Measurements from ENCODE around the gene DCLK1.
A peak's percentile ranks its signal among the peaks of the same experiment; 100 is the strongest.

Gene DCLK1

DNA sequence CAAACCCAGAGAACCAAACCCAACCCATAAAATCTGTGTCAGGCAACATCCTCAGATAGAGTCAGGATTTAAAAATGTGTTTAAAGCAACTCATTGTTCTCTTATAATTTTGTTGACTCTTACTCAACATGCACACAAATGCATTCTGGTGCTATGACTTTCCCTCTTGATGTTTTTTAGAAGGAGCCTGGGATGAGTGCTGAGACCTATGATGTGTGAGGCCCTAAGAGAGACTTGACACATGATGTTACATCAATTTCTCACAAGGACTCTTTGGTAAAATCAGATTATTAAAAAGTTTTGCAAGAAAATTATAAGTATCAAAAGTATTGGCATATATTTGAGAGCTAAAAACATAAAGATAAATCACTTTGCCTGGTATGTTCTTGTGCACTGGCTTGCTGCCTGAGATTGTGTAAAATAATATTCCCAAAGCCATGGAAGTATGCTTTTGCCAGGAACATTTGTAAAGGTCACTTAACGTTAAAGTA lies 173.9 kb downstream of the DCLK1 start:
- no peak overlapping the region for H2AFZ ChIP-seq (ENCODE audit: low read depth, low read length)
- H3K4me1 ChIP-seq (ENCODE audit: insufficient read depth, low read length) = peaks cover 13% of the 10 kb centered on the region
- no peaks in the 10 kb centered on the region for H3K27me3 ChIP-seq (ENCODE audit: insufficient read depth, low read length)
- no peaks in the 10 kb centered on the region for H3K9me3 ChIP-seq (ENCODE audit: low read length)
- no peaks in the 10 kb centered on the region for H3K36me3 ChIP-seq (ENCODE audit: insufficient read depth, low read length)
- H3K4me3 ChIP-seq (ENCODE audit: low read length) = no peak overlapping the region

DNA sequence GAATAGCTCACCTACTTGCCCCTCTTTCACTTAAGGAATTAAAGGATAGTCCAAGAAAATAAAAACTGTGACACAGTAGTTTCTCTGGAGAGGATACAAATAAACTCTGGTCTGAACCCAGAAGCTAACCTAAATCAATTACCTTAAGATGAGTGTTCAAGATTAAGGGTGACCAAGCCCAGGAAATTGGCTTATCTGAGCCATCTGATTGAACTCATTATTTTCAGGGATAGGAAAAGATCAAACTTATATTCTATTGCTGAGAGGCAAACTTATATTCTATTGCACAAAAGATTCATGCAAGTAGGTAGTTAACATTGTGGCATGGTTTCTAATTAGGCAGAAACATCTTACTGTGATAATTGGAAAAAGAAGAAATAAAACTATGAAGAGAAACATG lies 175.1 kb downstream of the DCLK1 start:
- Histone ChIP-seq H3K36me3 (ENCODE audit: insufficient read depth, low read length) (no peaks in the 10 kb centered on the region), H2AFZ (ENCODE audit: low read depth, low read length) (no peak overlapping the region), H3K4me3 (ENCODE audit: low read length) (no peak overlapping the region), H3K4me1 (ENCODE audit: insufficient read depth, low read length) (peaks cover 13% of the 10 kb centered on the region), H3K9me3 (ENCODE audit: low read length) (no peaks in the 10 kb centered on the region), H3K27me3 (ENCODE audit: insufficient read depth, low read length) (no peaks in the 10 kb centered on the region)

DNA sequence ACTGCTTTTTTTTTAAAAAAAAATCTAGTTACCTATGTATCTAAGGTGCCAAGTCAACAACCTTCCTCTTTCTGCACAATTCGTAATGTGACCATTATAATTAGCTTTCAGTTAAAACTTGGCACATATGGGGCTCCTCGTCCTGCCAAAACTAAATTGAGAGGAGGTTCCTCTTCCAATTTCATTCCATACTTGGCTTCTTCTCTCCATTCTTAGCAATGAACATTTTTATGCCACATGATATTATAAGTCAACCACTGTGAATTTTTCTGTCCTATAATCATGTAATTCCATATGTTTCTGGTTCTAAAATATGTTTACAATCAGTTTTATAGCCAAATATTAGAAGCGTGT lies 177.0 kb downstream of the DCLK1 start:
- no peaks in the 10 kb centered on the region for H3K27me3 ChIP-seq (ENCODE audit: insufficient read depth, low read length)
- no peak overlapping the region for H3K4me3 ChIP-seq (ENCODE audit: low read length)
- no peaks in the 10 kb centered on the region for H3K9me3 ChIP-seq (ENCODE audit: low read length)
- no peaks in the 10 kb centered on the region for H3K36me3 ChIP-seq (ENCODE audit: insufficient read depth, low read length)
- no peak overlapping the region for H2AFZ ChIP-seq (ENCODE audit: low read depth, low read length)
- peaks cover 18% of the 10 kb centered on the region for H3K4me1 ChIP-seq (ENCODE audit: insufficient read depth, low read length)

GRCh38 chr13:35953537-35954206 lies 177.5 kb downstream of the DCLK1 start:
- H2AFZ ChIP-seq (ENCODE audit: low read depth, low read length) = no peak overlapping the region
- peak overlapping the region; percentile 37 for H3K4me3 ChIP-seq (ENCODE audit: low read length)
- no peaks in the 10 kb centered on the region for H3K9me3 ChIP-seq (ENCODE audit: low read length)
- no peaks in the 10 kb centered on the region for H3K27me3 ChIP-seq (ENCODE audit: insufficient read depth, low read length)
- H3K36me3 ChIP-seq (ENCODE audit: insufficient read depth, low read length) = no peaks in the 10 kb centered on the region
- H3K4me1 ChIP-seq (ENCODE audit: insufficient read depth, low read length) = peaks cover 18% of the 10 kb centered on the region

- Histone ChIP-seq H3K4me3 (ENCODE audit: low read length) (no peak overlapping the region), H3K9me3 (ENCODE audit: low read length) (peaks cover 4% of the 10 kb centered on the region), H2AFZ (ENCODE audit: low read depth, low read length) (no peak overlapping the region), H3K4me1 (ENCODE audit: insufficient read depth, low read length) (peaks cover 5% of the 10 kb centered on the region), H3K36me3 (ENCODE audit: insufficient read depth, low read length) (no peaks in the 10 kb centered on the region), H3K27me3 (ENCODE audit: insufficient read depth, low read length) (no peaks in the 10 kb centered on the region)
Observed at GRCh38 chr13:35947315-35947714, 183.9 kb downstream of the DCLK1 start.

- Histone ChIP-seq H3K4me3 (ENCODE audit: low read length) (no peak overlapping the region), H2AFZ (ENCODE audit: low read depth, low read length) (no peak overlapping the region), H3K4me1 (ENCODE audit: insufficient read depth, low read length) (peaks cover under 1% of the 10 kb centered on the region), H3K36me3 (ENCODE audit: insufficient read depth, low read length) (no peaks in the 10 kb centered on the region), H3K9me3 (ENCODE audit: low read length) (peaks cover 4% of the 10 kb centered on the region), H3K27me3 (ENCODE audit: insufficient read depth, low read length) (no peaks in the 10 kb centered on the region)
Observed at GRCh38 chr13:35945368-35945767, 185.8 kb downstream of the DCLK1 start.

- peaks cover 4% of the 10 kb centered on the region for H3K9me3 ChIP-seq (ENCODE audit: low read length)
- H3K4me3 ChIP-seq (ENCODE audit: low read length) = no peak overlapping the region
- no peaks in the 10 kb centered on the region for H3K27me3 ChIP-seq (ENCODE audit: insufficient read depth, low read length)
- no peaks in the 10 kb centered on the region for H3K4me1 ChIP-seq (ENCODE audit: insufficient read depth, low read length)
- H2AFZ ChIP-seq (ENCODE audit: low read depth, low read length) = no peak overlapping the region
- H3K36me3 ChIP-seq (ENCODE audit: insufficient read depth, low read length) = no peaks in the 10 kb centered on the region
Observed at GRCh38 chr13:35941374-35941773, 189.8 kb downstream of the DCLK1 start.

DNA sequence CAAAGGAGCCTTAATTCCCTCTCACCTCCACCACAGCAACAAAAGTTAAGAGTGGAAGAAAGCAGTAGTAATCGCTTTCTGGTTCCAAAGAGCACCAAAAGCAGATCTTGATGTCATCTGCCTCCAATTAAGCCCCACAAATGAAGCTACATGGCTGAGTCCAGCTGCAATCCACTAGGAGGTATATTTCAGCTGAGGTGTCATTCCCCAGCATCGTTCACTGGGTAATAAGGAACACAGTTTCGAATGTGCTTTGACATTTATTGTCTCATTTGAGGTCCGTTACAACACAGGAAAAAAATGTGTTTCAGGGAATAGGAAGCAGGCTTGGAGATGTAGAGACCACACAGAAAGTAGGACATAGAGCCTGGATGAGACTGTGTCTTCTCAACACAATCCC lies 190.4 kb downstream of the DCLK1 start:
- Histone ChIP-seq H3K9me3 (ENCODE audit: low read length) (peaks cover 4% of the 10 kb centered on the region), H3K36me3 (ENCODE audit: insufficient read depth, low read length) (no peaks in the 10 kb centered on the region), H3K4me1 (ENCODE audit: insufficient read depth, low read length) (no peaks in the 10 kb centered on the region), H3K4me3 (ENCODE audit: low read length) (no peak overlapping the region), H2AFZ (ENCODE audit: low read depth, low read length) (no peak overlapping the region), H3K27me3 (ENCODE audit: insufficient read depth, low read length) (no peaks in the 10 kb centered on the region)

- Histone ChIP-seq H3K36me3 (ENCODE audit: insufficient read depth, low read length) (peaks cover 8% of the 10 kb centered on the region), H3K4me1 (ENCODE audit: insufficient read depth, low read length) (no peaks in the 10 kb centered on the region), H3K9me3 (ENCODE audit: low read length) (peaks cover 4% of the 10 kb centered on the region), H2AFZ (ENCODE audit: low read depth, low read length) (no peak overlapping the region), H3K27me3 (ENCODE audit: insufficient read depth, low read length) (no peaks in the 10 kb centered on the region), H3K4me3 (ENCODE audit: low read length) (no peak overlapping the region)
Observed at GRCh38 chr13:35936246-35936978, 194.8 kb downstream of the DCLK1 start.

DNA sequence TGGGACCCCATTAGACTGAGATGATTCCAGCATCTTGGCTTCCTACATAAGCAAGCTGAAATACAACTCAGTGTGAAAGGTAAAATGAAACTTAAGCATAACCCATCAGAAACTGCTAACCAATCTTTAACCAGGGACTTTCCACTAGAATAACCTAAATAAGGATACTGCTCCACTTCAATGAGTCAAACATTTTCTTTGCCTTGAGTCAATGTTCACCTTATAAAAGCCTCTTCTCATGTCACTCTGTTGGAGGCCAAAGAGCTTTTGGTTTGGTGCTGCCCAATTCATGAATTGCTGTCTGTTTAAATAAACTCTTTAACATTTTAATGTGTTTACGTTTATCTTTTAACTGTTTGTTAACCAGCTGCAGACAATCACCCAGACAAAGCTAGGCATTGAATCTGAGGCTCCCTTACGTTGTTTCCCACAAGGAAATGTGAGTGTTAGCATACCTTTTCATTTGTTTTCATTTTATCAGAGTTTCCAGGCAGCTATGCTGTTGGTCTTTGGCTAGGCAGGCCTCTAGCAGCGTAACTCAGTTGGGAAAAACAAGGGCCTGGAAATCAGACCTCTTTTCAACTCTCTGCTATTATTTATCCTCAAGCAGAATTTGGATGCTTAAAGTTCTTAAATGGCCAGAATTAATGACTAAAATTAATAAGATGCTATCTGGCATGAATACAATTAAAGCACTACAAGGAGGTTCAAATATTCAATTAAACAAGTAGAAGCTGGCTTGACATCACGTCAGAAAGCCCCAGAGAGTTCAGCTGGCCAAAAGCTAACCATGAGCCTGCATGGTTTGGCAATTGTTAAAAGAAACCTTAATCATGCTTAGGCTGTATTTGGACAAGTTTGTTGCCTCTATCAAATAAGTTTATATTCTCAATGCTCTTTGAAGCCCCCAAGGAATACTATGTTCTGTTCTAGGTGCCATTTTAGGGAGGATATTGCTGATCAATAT lies 200.2 kb downstream of the DCLK1 start:
- Histone ChIP-seq H2AFZ (ENCODE audit: low read depth, low read length) (no peak overlapping the region), H3K27me3 (ENCODE audit: insufficient read depth, low read length) (no peaks in the 10 kb centered on the region), H3K4me1 (ENCODE audit: insufficient read depth, low read length) (no peaks in the 10 kb centered on the region), H3K4me3 (ENCODE audit: low read length) (no peak overlapping the region), H3K9me3 (ENCODE audit: low read length) (peaks cover 4% of the 10 kb centered on the region), H3K36me3 (ENCODE audit: insufficient read depth, low read length) (peaks cover 8% of the 10 kb centered on the region)

DNA sequence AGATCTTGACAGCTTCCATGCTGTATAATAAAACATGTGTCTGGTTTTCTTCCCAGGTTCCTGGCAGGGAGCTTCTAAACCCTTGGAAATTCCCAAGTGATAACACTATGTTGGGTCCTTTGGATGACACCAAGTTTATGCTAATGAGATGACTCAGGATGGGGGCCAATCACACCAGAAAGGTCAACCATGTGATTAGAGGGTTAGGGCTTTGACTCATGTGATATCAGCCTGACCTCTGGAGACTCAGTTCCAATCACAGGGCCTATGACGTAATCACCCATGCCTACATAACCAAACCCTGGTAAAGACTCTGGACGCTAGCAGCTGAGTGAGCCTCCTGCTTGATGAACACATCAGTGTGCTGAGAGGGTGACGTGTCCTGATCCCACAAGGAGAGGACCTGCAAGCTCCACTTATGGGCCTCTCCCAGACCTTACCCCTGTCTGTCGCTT lies 203.6 kb downstream of the DCLK1 start:
- H3K27me3 ChIP-seq (ENCODE audit: insufficient read depth, low read length) = no peaks in the 10 kb centered on the region
- H2AFZ ChIP-seq (ENCODE audit: low read depth, low read length) = no peak overlapping the region
- H3K9me3 ChIP-seq (ENCODE audit: low read length) = peaks cover 4% of the 10 kb centered on the region
- peaks cover 11% of the 10 kb centered on the region for H3K4me1 ChIP-seq (ENCODE audit: insufficient read depth, low read length)
- H3K4me3 ChIP-seq (ENCODE audit: low read length) = no peak overlapping the region
- H3K36me3 ChIP-seq (ENCODE audit: insufficient read depth, low read length) = peaks cover 5% of the 10 kb centered on the region

- Histone ChIP-seq H3K4me3 (ENCODE audit: low read length) (no peak overlapping the region), H2AFZ (ENCODE audit: low read depth, low read length) (no peak overlapping the region), H3K36me3 (ENCODE audit: insufficient read depth, low read length) (peaks cover 3% of the 10 kb centered on the region), H3K27me3 (ENCODE audit: insufficient read depth, low read length) (no peaks in the 10 kb centered on the region), H3K4me1 (ENCODE audit: insufficient read depth, low read length) (peaks cover 11% of the 10 kb centered on the region), H3K9me3 (ENCODE audit: low read length) (peaks cover 2% of the 10 kb centered on the region)
Observed at GRCh38 chr13:35926859-35927530, 204.2 kb downstream of the DCLK1 start.
